GM21367 (cell line): ENCODE data around the gene ATP9B.
"Not testable (repeated sequence)": the region's sequence is repeated elsewhere in the genome, so short reads cannot be mapped to it uniquely, and the experiment has no call there.

Experiments
- ATAC-seq: cut with Tn5 transposase; IDR thresholded peaks from one replicate; pipeline ENCODE4 v1.9.1; 2021; ENCODE audit not compliant: unreplicated experiment

ATP9B gene

GRCh38 chr18:79353267-79353666, 284.1 kb downstream of the ATP9B start:
- no peak for ATAC-seq

- ATAC-seq, result no peak
Measured at GRCh38 chr18:79354350-79354749, 285.2 kb downstream of the ATP9B start.

GRCh38 chr18:79355433-79356335, 286.5 kb downstream of the ATP9B start:
- peak; percentile 20 for ATAC-seq

DNA sequence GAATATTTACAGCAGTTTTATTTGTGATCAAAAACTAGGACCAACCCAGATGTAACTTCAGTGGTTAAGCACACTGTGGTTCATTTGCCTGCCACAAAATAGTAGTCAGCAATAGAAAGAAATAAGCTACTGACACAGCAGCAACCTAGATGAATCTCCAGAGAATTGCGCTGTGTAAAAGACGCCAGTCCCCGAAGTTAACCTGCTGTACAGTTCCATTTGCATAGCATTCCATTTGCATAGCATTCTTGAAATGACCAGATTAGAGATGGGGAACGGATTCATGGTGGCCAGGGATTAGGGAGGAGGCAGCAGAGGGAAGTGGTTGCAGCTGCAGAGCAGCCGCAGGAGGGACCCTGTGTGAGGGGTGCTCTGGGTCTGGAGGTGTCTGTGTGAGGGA, 287.2 kb downstream of the ATP9B start:
- peak; percentile 94 for ATAC-seq

- no peak for ATAC-seq
Measured at GRCh38 chr18:79360933-79361332, 291.7 kb downstream of the ATP9B start.

DNA sequence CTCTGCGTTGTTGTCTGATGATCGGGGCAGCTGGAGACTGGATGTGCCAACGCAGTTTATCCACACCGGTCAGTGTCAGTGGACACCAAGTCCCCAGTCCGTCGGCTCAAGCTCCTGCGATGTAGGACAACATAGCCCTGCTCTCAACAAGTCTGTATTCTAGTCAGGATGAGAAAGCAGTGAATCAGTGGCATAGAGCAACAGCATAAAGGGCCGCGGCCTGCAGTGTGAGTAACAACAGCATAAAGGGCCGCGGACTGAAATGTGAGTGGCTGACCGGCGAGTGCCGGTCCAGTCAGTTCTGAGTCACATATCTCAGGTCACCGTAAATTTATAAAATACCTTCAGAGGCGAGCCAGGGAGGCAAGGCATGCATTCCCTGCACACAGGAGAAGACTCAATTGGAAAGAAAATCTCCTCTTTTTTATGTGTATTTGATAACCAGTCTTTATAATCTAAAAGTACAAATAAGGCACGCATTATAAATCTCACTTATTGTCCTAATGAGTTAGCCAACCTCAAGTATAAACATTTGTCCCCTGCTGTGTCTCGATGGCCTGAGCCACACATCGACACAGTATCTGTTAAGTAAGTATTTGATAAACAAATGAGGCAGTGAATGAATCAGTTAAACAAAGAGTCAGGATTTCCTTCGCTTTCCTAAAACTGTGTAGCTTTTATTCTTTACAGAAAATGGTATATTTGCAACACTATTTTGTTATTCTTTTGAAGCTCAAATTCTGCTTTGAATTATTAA, 292.8 kb downstream of the ATP9B start:
- ATAC-seq, result no peak

GRCh38 chr18:79365701-79366100, 296.5 kb downstream of the ATP9B start:
- no peak for ATAC-seq

- ATAC-seq, result no peak
Measured at GRCh38 chr18:79366177-79367094, 297.2 kb downstream of the ATP9B start.

DNA sequence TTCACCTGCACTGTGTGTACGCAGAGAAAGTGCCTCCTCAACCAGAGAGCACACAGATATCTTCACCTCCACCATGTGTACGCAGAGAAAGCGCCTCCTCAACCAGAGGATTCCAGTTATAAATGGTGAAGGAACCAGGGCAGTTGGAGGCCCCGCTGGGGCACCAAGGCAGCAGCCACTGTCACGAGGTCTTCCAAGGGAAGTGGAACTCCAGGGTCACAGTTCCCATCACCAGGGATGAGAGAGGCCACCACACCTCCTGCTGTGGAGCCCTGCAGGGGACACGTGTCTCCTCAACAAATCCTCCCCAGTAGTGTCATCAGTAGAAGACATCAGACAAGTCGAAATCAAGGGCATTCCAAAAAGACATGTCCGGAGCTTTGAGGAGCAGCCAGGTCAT, 298.3 kb downstream of the ATP9B start:
- no peak for ATAC-seq

DNA sequence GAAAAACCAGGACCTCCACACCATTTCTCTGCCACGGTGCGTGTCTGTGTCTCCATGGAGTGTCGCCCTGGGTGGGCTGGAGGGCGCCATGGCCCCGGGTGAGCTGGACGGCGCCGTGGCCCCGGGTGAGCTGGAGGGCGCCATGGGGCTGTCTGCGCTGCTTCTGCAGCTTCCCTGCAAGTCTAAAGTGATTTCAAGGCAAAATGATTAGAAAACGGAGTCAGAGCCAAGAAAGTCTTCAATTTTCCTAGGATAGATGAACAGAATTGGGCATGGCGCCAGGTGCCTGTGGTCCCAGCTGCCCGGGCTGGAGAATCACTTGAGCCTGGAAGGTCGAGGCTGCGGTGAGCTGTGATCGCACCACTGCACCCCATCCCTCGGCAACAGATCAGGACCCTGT, 298.8 kb downstream of the ATP9B start:
- no peak for ATAC-seq

DNA sequence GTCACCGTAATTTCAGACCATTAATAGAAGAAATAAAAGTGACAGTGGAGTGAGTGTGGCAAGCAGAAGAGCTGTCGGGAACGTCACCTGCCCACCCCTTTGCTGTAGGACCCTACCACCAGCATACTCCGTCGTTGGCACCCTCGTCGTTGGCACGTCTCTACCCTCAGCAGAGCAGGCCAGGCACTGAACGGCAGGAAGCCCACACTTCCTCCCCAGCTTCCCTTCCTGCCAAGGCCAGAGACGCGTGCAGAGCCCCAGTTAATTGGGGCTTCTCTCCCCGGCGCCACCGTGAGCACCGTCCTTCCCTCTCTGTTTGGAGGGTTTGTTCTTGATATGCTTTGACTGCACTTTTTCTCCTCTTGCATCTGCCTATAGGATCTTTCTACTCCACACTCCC, 299.5 kb downstream of the ATP9B start:
- ATAC-seq, result no peak

DNA sequence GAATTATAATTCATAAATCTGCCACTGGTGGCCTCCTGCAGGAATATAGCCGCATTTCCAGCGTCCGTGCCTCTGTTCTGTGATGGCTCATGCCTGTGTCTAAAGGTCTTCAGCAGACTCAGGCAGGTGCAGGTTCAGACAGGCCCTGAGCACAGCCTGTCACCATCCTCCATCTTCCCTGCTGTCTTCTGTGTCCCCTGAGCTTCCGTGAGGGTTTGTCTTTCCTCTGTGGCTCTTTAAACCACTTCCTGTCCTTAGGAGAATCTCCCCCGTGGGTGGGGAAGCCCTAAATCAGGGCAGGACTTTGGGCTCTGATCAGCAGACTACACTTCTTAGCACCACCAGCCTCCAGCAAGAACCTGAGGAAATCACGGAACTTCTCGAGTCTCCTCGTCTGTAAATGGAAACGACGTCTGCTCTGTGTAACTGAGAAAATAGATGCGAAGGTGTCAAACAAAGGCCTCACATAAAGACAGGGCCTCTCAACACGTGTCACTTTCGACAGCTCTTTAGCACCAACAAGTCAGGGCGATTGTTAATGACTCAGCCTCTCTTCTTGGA, 302.4 kb downstream of the ATP9B start:
- ATAC-seq, result no peak

DNA sequence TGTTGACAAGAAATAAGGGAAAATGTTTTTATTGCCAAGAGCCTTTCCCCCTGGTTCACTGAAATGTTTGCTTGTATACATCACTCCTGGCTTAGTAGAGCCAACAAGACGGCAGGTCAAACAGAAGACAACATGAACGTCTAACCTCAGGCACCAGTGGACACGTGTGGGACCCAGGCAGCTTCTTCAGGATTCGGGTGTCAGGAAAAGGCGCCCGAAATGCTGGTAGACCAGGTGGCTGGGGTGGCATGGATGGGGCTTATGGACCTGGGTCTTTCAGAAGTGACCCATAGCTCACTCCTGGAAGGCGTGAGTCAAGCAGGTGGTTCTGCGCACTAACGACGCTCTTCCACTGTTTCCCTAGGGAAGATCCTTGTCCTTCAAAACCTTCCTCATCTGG, 303.3 kb downstream of the ATP9B start:
- no peak for ATAC-seq

DNA sequence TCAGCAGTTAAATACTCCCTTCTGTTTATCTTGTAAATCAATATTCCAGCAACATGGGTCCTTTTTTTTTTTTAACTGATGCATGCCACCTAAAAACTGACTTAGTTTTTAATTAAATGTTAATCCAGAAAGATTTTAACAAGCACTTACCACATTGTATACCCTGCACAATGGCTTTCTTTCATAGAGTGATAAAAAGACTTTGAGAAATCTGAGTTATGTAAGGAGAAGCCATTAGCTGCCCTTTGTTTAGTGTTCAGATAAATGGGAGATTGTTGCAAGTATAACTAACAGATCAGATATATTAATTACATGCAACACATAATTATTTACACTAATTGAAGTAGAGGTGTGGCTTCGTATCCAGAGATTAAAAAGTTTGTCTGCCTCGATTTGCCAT, 303.8 kb downstream of the ATP9B start:
- no peak for ATAC-seq

DNA sequence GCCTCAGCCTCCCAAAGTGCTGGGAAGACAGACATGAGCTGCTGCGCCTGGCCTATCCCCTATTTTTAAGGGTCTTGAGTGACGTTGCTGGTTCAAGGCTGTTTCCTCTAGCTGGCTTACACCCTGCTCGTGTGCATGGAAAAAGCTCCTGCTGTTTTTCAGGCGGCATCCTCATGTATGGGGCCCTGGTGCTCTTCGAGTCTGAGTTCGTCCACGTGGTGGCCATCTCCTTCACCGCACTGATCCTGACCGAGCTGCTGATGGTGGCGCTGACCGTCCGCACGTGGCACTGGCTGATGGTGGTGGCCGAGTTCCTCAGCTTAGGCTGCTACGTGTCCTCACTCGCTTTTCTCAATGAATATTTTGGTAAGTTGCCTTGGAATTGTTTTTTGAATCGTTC, 304.5 kb downstream of the ATP9B start:
- ATAC-seq, result no peak

- peak; percentile 78 for ATAC-seq
Measured at GRCh38 chr18:79374408-79375171, 305.4 kb downstream of the ATP9B start.

DNA sequence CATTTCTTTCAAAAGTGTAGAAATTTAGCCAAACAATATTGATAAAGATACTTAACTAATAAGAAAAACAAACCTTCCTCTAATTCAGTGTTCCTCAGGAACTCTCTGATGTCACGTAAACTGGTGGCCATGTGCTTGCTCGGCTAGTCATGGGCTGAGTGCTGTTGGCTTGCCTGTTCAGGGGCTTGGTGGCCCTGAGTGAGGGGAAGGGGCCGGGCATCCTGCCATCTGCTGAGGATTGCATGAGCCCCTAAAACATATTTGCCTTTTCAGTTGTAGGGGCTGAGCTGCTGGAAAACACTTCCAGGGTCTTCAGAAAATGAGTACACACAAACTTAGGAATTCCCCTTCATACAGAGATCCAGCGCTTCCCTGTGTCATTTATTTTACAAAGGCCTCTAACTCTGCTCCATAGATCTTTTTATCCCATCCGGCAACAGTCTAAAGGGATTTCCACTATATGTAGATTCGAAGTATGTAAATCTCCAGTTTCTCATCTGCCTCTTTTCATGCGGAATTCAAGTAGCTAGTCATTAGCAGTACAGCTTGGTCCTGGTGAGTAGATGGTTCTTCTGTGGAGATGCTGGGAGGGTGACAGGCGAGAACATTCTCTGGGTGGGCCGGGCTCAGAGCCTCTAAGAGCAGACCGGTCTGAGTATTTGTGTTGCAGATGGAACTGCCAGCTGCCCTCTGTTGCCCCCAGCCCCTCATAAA, 306.4 kb downstream of the ATP9B start:
- ATAC-seq, result no peak

DNA sequence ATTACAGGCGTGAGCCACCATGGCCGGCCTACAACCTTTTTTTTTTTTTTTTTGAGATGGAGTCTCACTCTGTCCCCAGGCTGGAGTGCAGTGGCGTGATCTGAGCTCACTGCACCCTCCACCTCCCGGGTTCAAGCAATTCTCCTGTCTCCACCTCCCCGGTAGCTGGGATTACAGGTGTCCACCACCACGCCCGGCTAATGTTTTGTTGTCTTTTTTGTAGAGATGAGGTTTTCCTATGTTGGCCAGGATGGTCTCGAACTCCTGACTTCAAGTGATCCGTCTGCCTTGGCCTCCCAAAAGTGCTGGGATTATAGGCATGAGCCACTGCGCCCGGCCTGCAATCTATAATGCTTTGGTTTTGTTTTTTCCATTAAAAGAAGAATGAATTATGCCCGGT, 307.5 kb downstream of the ATP9B start:
- ATAC-seq, result not testable (repeated sequence)

- no peak for ATAC-seq
Measured at GRCh38 chr18:79377187-79377891, 308.1 kb downstream of the ATP9B start.
